Thyroid gland (tissue), 4 donors: ENCODE results near the gene PLXNA1.

Experiments used
- CTCF ChIP-seq, 6 experiments: fragments of 200-600 bp in 3 of 6; fragments of 450-650 bp in 3 of 6; sonication (generic) in 3 of 6; IDR thresholded peaks; one replicate each; pipeline ENCODE4 v1.5.1; 2016 to 2019; ENCODE audit warnings: antibody characterized with exemption in 6 of 6, mild to moderate bottlenecking in 2 of 6, inconsistent platforms in 1 of 6, moderate library complexity in 1 of 6
- POLR2A ChIP-seq, 2 donors: fragments of 450-650 bp; IDR thresholded peaks; one replicate each; pipeline ENCODE4 v1.6.1; 2017; ENCODE audit warnings: antibody characterized with exemption in 2 of 2, mild to moderate bottlenecking in 2 of 2, moderate library complexity in 1 of 2

DNA sequence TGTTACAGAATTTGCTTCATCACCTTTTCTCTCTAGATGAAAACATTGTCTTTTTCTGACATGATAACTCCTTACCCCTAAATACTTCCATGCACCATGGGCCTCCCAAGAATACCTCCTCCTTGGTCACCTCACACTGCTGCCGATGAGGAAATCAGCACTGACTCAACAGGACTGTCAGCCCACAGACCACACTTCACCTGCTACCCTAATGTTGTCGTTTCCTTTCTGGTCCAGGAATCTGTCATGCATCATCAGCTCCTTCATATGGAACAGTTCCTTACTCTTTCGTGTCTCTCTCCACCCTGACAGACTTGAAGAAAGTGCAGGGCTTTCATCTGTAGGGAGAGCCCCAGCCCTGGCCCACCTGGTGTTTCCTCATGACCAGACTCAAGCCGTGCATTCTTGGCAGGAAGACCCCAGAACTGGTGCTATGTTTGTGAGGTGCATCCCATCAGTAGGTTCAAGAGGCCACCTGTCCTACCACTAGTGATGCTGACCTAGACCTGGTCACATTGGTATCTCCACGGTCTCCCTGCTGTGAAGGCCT lies 41.1 kb upstream of the PLXNA1 start:
- TF ChIP-seq CTCF (IDR thresholded peaks at IDR 0.05) (no peak), POLR2A (IDR thresholded peaks at IDR 0.05) (no peak)
